NCI-H2196 (cell line): ENCODE data around the gene CD160.
A peak's percentile ranks its signal among the peaks of the same experiment; 100 is the strongest.
"Not testable (repeated sequence)": the region's sequence is repeated elsewhere in the genome, so short reads cannot be mapped to it uniquely, and the experiment has no call there.

Experiments used
- DNase-seq: peaks from one replicate; lab custom pipeline; 2025; ENCODE audit not compliant: unreplicated experiment; lab: John Stamatoyannopoulos, UW

Gene CD160

DNA sequence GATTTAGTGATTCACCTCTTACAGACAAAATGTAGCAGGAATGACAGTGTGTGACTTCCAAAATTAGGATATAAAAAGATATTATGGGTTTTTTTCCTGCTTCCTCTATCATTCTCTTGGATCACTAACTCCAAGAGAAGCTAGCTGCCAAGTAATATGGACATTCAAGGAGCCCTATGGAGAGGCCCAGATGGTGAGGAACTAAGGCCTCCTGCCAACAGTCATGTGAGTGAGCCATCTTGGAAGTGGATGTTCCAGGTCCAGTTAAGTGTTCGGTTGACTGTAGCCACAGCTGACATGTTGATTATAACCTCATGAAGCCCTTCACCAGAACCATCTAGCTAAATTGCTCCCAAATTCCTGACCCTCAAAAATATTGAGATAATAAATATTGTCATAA is 38.8 kb downstream of the CD160 start:
- no peak for DNase-seq

DNA sequence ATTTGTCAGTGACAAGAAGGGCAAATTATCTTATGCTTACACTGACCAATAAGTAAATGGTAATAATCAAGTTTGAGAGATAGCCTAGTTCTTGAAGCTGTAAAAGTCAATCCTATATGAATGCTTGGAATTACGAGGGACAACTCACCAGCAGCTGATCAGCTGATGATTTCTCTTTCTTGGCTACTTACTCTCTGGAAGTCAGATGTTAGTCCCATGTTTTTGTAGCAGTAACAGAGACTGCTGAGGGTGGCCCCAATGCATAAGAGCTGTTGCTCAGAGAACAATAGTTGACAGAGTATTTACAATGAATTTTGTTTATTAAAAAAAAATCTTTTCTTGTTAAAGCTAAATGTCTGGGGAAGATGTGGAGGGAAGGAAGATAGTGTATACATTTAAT is 39.3 kb downstream of the CD160 start:
- no peak for DNase-seq

DNA sequence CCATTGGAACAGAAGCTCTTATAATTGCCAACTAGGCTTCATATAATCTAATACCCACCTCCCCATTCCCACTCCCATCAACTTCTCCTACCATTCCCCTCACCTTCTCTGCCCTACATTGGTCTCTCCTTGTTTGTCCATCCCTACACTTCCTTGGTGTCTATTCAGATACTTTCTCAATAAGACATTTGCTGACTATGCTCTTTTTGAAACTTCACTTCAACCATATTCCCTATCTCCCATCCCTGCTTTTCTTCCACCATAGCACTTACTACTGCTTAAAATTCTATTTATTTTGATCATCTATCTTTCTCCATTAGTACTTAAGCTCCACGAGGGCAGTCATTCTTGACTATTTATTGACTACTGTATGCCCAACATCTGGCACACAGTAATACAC is 40.4 kb downstream of the CD160 start:
- DNase-seq, result no peak

DNA sequence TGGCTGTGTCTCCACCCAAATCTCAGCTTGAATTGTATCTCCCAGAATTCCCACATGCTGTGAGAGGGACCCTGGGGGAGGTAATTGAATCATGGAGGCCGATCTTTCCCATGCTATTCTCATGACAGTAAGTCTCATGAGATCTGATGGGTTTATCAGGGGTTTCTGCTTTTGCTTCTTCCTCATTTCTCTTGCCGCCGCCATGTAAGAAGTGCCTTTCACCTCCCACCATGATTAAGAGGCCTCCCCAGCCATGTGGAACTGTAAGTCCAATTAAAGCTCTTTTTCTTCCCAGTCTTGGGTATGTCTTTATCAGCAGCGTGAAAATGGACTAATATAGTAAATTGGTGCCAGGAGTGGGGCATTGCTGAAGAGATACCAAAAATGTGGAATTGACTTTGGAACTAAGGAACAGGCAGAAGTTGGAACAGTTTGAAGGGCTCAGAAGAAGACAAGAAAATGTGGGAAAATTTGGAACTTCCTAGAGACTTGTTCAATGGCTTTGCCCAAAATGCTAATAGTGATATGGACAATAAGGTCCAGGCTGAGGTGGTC is 41.2 kb downstream of the CD160 start:
- DNase-seq, result not testable (repeated sequence)

GRCh38 chr1:145761498-145761897 is 42.2 kb downstream of the CD160 start:
- DNase-seq, result not testable (repeated sequence)

- not testable (repeated sequence) for DNase-seq
These were observed 42.7 kb downstream of the CD160 start for GRCh38 chr1:145762001-145762400.

GRCh38 chr1:145764231-145764940 is 45.1 kb downstream of the CD160 start:
- not testable (repeated sequence) for DNase-seq

DNA sequence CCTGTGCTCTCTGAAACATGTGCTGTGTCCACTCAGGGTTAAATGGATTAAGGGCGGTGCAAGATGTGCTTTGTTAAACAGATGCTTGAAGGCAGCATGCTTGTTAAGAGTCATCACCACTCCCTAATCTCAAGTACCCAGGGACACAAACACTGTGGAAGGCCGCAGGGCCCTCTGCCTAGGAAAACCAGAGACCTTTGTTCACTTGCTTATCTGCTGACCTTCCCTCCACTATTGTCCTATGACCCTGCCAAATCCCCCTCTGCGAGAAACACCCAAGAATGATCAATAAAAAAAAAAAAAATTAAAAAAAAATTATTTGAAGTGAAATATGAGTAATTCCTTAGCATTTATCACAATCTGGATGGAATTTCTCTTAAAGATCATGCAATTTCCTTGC is 45.8 kb downstream of the CD160 start:
- DNase-seq, result not testable (repeated sequence)

DNA sequence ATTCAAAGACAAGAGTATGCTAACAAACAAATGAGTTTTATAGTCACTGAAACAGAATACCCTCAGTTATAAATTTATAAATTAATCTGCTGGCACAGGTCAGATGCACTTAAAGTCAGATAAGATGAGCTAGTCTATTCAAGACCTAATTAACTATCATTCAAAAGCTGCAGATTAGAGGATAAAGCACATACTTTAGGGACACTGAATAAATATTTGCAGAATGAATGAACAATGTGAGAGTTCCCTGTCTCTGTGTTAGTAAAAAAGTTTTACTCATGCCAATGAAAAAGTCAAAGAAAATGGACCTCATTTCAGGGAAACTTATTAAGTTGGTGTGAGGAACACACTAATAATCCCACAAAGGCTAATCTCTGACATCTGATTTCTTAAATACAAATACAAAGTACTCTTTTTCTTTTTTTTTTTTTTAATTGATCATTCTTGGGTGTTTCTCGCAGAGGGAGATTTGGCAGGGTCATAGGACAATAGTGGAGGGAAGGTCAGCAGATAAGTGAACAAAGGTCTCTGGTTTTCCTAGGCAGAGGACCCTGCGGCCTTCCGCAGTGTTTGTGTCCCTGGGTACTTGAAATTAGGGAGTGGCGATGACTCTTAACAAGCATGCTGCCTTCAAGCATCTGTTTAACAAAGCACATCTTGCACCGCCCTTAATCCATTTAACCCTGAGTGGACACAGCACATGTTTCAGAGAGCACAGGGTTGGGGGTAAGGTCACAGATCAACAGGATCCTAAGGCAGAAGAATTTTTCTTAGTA is 46.5 kb downstream of the CD160 start:
- peak; percentile 9 for DNase-seq

GRCh38 chr1:145766926-145767325 is 47.6 kb downstream of the CD160 start:
- not testable (repeated sequence) for DNase-seq

DNA sequence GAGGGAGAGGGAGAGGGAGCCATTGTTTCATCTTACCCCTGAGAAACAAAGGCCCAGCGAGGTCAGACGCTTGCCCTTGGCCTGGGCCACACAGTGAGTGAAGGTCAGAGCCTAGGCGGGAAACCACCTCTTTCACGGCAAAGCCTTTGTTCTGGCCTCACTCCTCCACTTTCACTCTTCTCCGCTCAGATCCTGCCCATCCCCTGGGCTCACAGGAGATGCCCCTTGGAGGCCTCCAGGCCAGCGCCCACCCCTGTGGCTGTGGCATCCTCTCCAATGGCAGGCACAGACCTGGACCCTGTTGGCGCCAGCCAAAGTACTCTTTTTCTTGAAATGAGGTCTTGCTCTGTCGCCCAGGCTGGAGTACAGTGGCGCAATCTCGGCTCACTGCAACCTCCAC is 48.7 kb downstream of the CD160 start:
- DNase-seq, result not testable (repeated sequence)

DNA sequence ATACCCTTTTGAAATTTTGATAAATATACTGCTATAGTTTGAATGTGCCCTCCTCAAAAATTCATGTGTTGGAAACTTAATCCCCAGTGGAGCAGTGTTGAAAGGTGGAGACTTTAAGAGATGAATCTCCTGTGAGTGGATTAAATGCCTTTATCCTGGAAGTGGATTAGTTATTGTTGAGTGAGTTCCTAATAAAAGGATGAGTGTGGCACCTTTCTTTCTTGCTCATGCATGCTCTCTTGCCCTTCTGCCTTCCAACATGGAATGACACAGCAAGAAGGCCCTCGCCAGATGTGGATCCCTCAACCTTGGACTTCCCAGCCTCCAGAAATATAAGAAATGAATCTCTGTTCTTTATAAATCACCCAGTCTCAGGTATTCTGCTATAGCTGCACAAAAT is 51.8 kb downstream of the CD160 start:
- DNase-seq, result no peak

GRCh38 chr1:145773423-145773822 is 54.1 kb downstream of the CD160 start:
- no peak for DNase-seq

DNA sequence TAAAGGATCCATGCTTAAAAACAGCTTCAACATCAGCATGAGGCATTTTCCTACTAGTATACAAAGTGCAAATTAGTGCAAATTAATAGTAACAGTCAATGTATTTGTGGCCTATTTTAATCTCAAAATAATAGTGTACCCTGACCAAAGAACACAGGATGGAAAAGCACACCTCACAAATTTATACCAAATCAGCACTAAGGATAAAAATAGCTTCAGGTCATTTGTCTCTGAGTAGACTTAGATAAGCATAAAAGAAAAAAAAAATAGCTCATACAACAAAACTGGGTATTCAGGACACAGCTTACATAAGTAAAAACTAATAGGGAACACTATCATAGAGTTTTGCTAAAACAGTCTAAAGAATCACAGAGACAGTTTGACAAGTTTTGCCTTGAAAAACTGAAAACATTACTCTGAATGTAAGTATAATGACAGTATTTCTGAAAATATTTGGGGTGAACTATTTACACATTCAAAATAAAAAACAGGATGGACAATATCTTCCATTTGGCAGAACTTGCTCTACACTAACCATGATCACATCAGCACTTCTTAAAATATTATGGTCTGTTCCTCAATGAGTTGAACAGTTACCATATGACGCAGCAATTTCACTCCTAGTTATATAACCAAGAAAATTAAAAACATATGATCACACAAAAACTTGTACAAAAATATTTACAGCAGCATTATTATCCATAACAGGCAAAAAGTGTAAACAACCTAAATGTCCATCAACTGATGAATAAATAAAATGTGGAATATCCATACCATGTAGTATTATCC is 58.3 kb downstream of the CD160 start:
- DNase-seq, result no peak

GRCh38 chr1:145778146-145778540 is 58.8 kb downstream of the CD160 start:
- no peak for DNase-seq

DNA sequence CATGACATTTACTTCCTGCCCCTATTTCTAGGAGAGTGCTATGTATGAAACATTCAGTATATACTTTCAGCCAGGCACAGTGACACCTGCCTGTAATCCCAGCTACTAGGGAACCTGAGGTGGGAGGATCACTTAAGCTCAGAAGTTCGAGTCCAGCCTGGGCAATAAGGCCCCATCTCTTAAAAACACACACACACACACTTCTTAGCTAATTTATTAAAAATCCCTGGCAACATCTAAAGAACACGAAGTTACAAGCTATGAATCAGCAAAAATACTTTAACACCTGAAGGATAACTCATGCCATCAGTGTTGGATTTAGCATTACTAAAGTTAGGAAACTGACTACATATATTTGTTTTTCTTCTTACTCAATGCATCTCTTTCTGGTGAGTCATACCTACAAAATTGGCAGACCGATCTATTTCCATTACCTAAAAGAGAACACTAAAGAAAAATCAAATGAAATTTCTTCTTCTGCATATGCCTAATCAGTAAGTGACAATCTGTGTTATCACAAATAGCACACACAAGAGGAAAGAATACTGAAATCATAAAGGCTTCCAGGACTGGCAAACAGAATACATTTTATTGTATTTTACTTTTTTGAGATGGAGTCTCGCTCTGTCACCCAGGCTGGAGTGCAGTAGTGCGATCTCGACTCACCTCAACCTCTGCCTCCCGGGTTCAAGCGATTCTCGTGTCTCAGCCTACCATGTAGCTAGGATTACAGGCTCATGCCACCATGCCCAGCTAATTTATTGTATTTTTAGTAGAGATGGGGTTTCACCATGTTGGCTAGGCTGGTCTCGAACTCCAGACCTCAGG is 63.2 kb downstream of the CD160 start:
- DNase-seq, result no peak

DNA sequence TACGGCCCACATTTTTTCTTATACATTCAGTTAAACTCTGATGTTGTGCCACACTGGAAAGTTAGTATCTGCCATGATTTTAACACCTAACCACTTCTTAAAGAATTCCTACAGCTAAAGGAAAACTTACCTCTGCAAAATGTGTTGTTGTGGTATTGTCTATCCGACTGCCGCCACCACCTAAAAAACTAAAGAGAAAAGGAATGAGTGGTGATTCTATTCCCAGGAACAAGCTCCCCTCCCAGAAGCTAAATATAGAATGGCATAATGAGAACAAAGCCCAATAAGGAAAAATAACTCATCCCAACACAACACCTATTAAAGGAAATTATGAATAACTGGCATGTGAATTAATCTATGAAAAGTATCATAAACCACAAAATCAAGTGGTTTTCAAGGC is 65.1 kb downstream of the CD160 start:
- no peak for DNase-seq

GRCh38 chr1:145785547-145785946 is 66.2 kb downstream of the CD160 start:
- no peak for DNase-seq

- no peak for DNase-seq
These were observed 67.0 kb downstream of the CD160 start for GRCh38 chr1:145786271-145786670.

GRCh38 chr1:145788580-145788979 is 69.3 kb downstream of the CD160 start:
- DNase-seq, result no peak
